Activated CD4-positive, alpha-beta T cell treated with anti-CD3 and anti-CD28 coated beads, Interleukin-2, amount 50 U/mL, for 4 hours (primary cell): ENCODE measurements around the gene RBP4.

Experiments
- DNase-seq, 2 experiments: peaks; one replicate each; pipeline ENCODE4 v3.0.0-alpha.2; 2020

The RBP4 gene

GRCh38 chr10:93601146-93601773 lies at the start of gene RBP4:
TSS of gene RBP4 (minus strand) at chr10:93601235. CDS start at chr10:93601028, 207 bp downstream.
- DNase-seq, result no peak

GRCh38 chr10:93639791-93640190 lies 38.8 kb upstream of the RBP4 start:
- DNase-seq, result no peak

GRCh38 chr10:93630625-93631557 lies 29.9 kb upstream of the RBP4 start:
- DNase-seq, result no peak

GRCh38 chr10:93629647-93630305 lies 28.7 kb upstream of the RBP4 start:
- DNase-seq, result no peak

- DNase-seq, result no peak
Observed at GRCh38 chr10:93628858-93629257, 27.8 kb upstream of the RBP4 start.

- no peak for DNase-seq
Observed at GRCh38 chr10:93622942-93623341, 21.9 kb upstream of the RBP4 start.

GRCh38 chr10:93620925-93621324 lies 19.9 kb upstream of the RBP4 start:
- no peak for DNase-seq

- no peak for DNase-seq
Observed at GRCh38 chr10:93615576-93616235, 14.7 kb upstream of the RBP4 start.

- no peak for DNase-seq
Observed at GRCh38 chr10:93614101-93614825, 13.2 kb upstream of the RBP4 start.

GRCh38 chr10:93613126-93613525 lies 12.1 kb upstream of the RBP4 start:
- no peak for DNase-seq

GRCh38 chr10:93612311-93612710 lies 11.3 kb upstream of the RBP4 start, which contains the start of gene PDE6C:
TSS of gene PDE6C (plus strand) at chr10:93612537. CDS start at chr10:93612726, 189 bp downstream.
- DNase-seq, result no peak

GRCh38 chr10:93608421-93608820 lies 7.4 kb upstream of the RBP4 start:
- no peak for DNase-seq

- DNase-seq, result no peak
Observed at GRCh38 chr10:93604146-93604545, 3.1 kb upstream of the RBP4 start.

- DNase-seq, result no peak
Observed at GRCh38 chr10:93603023-93603422, 2.0 kb upstream of the RBP4 start.

- DNase-seq, result no peak
Observed at GRCh38 chr10:93601774-93602162, 733 bp upstream of the RBP4 start.

GRCh38 chr10:93600446-93601145 lies 439 bp downstream of the RBP4 start:
- no peak for DNase-seq

- DNase-seq, result no peak
Observed at GRCh38 chr10:93599778-93600177, 1.3 kb downstream of the RBP4 start.

GRCh38 chr10:93599335-93599734 lies 1.7 kb downstream of the RBP4 start:
- DNase-seq, result no peak

- DNase-seq, result no peak
Observed at GRCh38 chr10:93598157-93598556, 2.9 kb downstream of the RBP4 start.

GRCh38 chr10:93597075-93597599 lies 3.9 kb downstream of the RBP4 start:
- no peak for DNase-seq

- DNase-seq, result no peak
Observed at GRCh38 chr10:93596539-93596938, 4.5 kb downstream of the RBP4 start.
